ENCODE measurements around the gene PLEKHG5.

GRCh38 chr1:6515771-6516170, 24.3 kb upstream of the PLEKHG5 start:
- TF ChIP-seq CTCF (IDR thresholded peaks at IDR 0.05; ENCODE audit: low read depth, low read length): no peak
- TF ChIP-seq EZH2phosphoT487 (IDR thresholded peaks at IDR 0.05; ENCODE audit: low read depth): no peak
